Measurements from ENCODE around the gene LMAN1L.
"Not testable (repeated sequence)": the region's sequence is repeated elsewhere in the genome, so short reads cannot be mapped to it uniquely, and the experiment has no call there.

LMAN1L gene

DNA sequence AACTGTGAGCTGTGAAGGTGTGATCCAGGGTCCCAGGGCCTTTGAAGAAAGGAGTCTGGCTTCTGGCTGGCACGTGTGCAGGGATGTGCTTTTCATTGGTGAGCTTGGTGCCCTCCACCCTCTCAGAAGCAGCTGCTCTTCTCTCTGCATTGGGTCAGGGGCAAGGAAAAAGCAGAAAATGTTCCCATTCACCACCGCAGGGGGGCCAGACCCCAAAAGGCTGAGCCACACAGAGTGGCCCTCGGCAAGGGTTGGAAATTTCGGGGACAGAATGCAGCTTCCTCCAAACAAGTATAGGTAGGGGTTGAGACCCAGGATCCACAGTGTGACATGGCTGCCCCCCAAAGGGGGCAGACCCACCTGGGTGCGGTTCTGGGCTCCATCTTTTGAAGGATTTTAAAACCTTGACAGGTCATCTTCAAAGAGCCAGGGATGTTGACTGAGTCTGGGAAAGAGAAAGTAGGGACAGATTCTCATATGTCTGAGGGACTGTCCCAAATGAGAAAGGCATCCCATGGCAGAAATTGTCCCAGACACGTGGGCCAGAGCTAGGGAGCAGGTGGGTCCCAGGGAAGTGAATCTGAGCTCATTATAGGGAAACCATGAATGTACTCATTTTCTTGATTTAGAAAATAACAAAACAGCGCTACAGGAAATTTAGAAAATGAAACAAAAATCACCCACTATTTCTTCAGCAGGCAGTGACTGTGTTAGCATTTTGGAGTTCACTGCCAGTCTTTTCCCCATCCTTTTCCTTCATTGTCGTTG, 28.0 kb upstream of the LMAN1L start:
- no peaks in the 10 kb centered on the region for H3K27me3 ChIP-seq (replicated peaks)

DNA sequence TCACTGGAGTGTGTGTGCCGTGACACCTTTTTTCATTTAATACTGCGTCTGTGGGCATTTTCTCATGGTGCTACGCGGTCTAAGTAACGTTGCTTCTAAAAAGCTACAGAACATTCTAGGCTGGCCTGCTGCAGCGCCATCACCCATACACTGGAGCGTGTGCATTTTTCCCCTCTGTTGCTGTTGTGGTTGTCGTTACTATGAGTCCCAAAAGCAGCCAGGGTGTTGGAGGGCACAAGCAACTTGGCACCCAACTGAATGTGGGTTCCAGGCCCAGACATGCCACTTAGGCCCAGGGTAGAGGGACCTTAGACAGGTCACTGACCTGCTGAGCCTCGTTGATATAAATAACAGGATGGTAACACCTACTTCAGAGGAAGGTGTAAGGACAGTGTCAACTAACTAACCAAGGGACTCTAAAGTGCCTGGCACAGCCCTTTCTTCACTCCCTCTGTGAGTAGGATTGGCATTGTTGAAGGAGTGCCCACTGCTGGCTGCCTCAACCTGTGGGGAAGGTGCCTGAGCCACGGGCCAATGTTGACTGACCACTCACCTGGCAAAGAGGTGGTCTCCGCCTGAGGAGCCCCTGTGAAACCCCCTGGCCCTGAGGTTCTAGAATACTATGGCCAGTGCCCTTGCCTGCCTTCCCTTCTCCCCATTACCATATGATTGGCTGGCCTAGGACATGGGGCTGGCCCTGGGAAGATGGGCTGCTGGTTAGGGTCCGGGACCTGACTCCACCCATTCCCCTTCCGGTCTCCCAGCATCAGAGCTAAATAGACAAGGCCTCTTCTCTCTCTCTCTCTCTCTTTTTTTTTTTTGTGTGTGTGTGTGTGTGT, 27.2 kb upstream of the LMAN1L start:
- no peak for DNase-seq
- H3K27ac ChIP-seq = no peak overlapping the region
- H3K36me3 ChIP-seq (replicated peaks) = no peaks in the 10 kb centered on the region
- H3K4me3 ChIP-seq (ENCODE audit: low read depth, low read length) = no peak overlapping the region
- H3K27me3 ChIP-seq (replicated peaks) = no peaks in the 10 kb centered on the region
- in situ Hi-C loops (cut with HindIII; ENCODE audit: low pct_ligation_motif_present, low sequenced_read_pairs) = no loop called here
- TF ChIP-seq, protein P1, sequence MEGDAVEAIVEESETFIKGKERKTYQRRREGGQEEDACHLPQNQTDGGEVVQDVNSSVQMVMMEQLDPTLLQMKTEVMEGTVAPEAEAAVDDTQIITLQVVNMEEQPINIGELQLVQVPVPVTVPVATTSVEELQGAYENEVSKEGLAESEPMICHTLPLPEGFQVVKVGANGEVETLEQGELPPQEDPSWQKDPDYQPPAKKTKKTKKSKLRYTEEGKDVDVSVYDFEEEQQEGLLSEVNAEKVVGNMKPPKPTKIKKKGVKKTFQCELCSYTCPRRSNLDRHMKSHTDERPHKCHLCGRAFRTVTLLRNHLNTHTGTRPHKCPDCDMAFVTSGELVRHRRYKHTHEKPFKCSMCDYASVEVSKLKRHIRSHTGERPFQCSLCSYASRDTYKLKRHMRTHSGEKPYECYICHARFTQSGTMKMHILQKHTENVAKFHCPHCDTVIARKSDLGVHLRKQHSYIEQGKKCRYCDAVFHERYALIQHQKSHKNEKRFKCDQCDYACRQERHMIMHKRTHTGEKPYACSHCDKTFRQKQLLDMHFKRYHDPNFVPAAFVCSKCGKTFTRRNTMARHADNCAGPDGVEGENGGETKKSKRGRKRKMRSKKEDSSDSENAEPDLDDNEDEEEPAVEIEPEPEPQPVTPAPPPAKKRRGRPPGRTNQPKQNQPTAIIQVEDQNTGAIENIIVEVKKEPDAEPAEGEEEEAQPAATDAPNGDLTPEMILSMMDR (IDR thresholded peaks at IDR 0.05; ENCODE audit: low read depth, low read length, missing control alignments) = no peak

More for the DNA sequence above, 28.0 kb upstream of the LMAN1L start:
- Histone ChIP-seq H3K27ac (no peak overlapping the region), H3K36me3 (replicated peaks) (no peaks in the 10 kb centered on the region), H3K4me3 (ENCODE audit: low read depth, low read length) (no peak overlapping the region)
- DNase-seq = no peak
- in situ Hi-C loops (cut with HindIII; ENCODE audit: low pct_ligation_motif_present, low sequenced_read_pairs) = no loop called here
- TF ChIP-seq, protein P1 (IDR thresholded peaks at IDR 0.05; ENCODE audit: low read depth, low read length, missing control alignments) = no peak

DNA sequence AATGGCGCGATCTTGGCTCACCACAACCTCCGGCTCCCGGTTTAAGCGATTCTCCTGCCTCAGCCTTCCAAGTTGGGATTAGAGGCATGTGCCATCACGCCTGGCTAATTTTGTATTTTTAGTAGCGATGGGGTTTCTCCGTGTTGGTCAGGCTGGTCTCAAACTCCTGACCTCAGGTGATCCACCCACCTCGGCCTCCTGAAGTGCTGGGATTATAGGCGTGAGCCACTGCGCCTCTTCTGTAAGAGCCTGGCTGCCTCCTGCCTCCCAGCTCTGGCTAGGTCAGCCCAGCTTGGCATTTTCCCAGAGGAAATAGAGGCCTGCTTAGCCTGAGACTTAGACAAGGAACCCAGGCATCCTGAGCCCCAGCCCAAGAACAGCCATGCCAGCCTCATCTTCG, 26.6 kb upstream of the LMAN1L start:
- in situ Hi-C loops (cut with HindIII; ENCODE audit: low pct_ligation_motif_present, low sequenced_read_pairs); H3K27me3 ChIP-seq (replicated peaks); H3K27ac ChIP-seq; H3K4me3 ChIP-seq (ENCODE audit: low read depth, low read length); DNase-seq; H3K36me3 ChIP-seq (replicated peaks): not testable (repeated sequence)

DNA sequence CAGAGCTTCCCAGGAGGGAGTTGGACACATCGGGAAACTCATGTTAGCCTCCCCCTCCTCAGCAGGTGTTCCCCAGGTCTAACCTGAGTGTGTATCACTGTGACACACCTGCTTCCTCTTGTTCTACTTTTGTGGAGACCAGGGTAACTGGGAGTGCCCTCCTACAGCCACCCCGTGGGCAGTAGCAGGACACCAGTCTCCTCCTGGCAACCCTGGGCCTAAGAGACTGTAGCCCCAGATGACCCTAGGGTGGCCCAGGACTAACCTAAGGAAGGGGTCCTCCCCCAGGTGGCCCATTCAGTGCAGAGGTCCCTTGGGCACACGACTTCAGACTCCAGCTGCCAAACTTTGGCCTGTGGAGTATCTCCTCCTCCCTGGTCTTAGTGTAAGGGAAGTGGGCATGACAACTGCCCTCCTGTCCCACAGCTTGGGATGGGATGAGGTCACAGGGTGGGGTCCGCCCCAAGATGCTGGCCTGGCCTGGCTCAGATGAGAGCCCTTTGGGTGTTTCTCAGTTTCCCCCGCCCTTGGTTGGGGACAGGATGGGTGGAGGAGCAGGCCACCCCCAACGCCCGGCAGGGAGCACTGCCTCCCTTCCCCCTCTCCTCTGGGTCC, 26.0 kb upstream of the LMAN1L start:
- no peaks in the 10 kb centered on the region for H3K36me3 ChIP-seq (replicated peaks)
- H3K4me3 ChIP-seq (ENCODE audit: low read depth, low read length) = no peak overlapping the region
- no peak overlapping the region for H3K27ac ChIP-seq
- TF ChIP-seq, protein P1 (IDR thresholded peaks at IDR 0.05; ENCODE audit: low read depth, low read length, missing control alignments) = no peak
- DNase-seq = no peak
- in situ Hi-C loops (cut with HindIII; ENCODE audit: low pct_ligation_motif_present, low sequenced_read_pairs) = no loop called here
- H3K27me3 ChIP-seq (replicated peaks) = no peaks in the 10 kb centered on the region

DNA sequence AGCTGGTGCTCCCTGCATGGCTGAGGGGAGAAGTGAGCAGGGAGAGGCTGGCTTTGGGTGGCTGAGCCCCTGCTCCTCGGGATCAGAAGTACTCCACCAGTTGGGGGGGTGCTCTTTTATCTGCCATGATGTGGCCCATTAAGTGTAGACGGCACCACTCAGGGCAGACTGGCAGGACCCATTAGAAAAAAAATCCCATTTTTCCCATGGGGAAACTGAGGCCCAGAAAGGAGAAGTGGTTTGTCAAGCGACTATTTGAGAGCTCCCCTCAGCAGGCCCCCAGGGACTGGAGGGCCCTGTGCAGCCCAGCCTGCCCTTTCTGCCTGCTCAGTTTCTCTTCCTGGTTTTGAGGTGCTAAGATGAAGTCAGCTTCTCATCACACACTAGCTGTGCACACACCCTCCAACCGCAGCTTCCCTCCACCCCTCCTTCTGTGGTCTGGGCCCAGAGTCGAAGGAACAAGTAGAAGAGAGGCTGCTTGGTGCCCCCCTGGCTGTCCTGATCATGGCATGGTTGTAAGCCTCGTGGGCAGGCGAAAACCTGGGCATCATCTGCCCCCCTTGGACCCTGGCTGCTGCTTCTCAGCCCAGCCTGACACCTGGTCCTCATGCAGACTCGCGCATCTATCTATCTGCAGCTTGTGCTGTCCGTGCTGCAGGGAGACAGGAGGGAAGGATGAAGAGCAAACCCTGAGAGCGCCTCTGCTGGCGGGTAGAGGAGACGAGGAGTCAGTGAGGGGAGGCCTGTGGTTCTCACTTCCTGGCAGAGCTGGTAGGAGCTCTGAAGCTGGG, 25.2 kb upstream of the LMAN1L start:
- DNase-seq = peak; percentile 86
- H3K27ac ChIP-seq = peak overlapping the region; percentile 9
- H3K36me3 ChIP-seq (replicated peaks) = no peaks in the 10 kb centered on the region
- in situ Hi-C loops (cut with HindIII; ENCODE audit: low pct_ligation_motif_present, low sequenced_read_pairs) = no loop called here
- H3K4me3 ChIP-seq (ENCODE audit: low read depth, low read length) = no peak overlapping the region
- no peaks in the 10 kb centered on the region for H3K27me3 ChIP-seq (replicated peaks)
- TF ChIP-seq, protein P1 (IDR thresholded peaks at IDR 0.05; ENCODE audit: low read depth, low read length, missing control alignments) = peak; percentile 92
